Measurements from ENCODE around the gene DOK5. TPM values are rescaled to one million over a fixed set of nuclear protein-coding genes. Genes with fewer than 3 reads are reported as not detected.
"Not testable (repeated sequence)": the region's sequence is repeated elsewhere in the genome, so short reads cannot be mapped to it uniquely, and the experiment has no call there.

DOK5 gene
- total and polyA plus RNA-seq, 12 donors, result 0.51 to 21.1 (median 9.1) TPM

DNA sequence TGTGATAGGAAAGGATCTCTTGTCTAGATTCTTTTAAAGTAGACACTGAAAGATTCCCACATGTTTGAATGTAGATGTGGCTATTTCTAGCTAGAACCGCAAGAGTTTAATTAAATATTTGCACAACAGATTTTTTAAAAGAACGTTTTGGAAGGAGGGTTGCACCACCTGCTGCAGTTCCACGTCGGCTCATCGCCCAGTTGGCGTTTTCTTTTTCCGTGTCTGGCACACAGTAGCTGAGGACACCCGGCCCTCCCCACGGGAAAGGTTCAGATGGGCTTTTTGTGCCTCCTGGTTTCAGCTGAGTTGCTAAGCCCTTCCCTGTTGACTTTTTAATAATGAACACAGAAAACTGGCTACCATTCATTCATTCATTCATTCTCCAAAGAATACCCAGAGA, 41.8 kb upstream of the DOK5 start:
- TF ChIP-seq, protein P1, sequence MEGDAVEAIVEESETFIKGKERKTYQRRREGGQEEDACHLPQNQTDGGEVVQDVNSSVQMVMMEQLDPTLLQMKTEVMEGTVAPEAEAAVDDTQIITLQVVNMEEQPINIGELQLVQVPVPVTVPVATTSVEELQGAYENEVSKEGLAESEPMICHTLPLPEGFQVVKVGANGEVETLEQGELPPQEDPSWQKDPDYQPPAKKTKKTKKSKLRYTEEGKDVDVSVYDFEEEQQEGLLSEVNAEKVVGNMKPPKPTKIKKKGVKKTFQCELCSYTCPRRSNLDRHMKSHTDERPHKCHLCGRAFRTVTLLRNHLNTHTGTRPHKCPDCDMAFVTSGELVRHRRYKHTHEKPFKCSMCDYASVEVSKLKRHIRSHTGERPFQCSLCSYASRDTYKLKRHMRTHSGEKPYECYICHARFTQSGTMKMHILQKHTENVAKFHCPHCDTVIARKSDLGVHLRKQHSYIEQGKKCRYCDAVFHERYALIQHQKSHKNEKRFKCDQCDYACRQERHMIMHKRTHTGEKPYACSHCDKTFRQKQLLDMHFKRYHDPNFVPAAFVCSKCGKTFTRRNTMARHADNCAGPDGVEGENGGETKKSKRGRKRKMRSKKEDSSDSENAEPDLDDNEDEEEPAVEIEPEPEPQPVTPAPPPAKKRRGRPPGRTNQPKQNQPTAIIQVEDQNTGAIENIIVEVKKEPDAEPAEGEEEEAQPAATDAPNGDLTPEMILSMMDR (IDR thresholded peaks at IDR 0.05), result no peak
- no peak for DNase-seq
- Histone ChIP-seq H3K4me1 (no peaks in the 10 kb centered on the region), H3K9me3 (no peaks in the 10 kb centered on the region), H3K27ac (no peak overlapping the region), H3K36me3 (no peaks in the 10 kb centered on the region), H3K27me3 (no peaks in the 10 kb centered on the region), H3K4me3 (no peak overlapping the region)
- WGBS, 2 donors, result 88 to 89% methylated on average over 9 of the region's 9 CpGs
- no peak for ATAC-seq
- intact Hi-C loops (cut with DNase I), result no loop called here

DNA sequence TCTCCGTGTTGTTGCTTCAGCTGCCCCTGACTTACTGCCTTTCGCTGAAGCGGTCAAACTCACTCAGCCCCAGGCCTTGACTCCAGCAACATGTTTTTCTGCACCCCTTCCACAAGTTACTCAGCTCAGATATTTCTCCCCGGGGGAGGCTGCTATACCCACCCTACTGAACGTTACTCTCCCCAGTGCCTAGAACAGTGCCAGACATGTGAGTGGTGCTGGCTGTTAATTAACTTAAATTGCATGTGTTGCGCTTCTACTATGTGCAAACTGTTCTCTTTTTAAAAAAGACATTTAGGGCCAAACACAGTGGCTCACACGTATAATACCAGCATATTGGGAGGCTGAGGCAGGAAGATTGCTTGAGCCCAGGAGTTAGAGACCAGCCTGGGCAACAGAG, 41.2 kb upstream of the DOK5 start:
- no peaks in the 10 kb centered on the region for H3K36me3 ChIP-seq
- DNase-seq (no peak), ATAC-seq (no peak)
- no peak overlapping the region for H3K27ac ChIP-seq
- no peak overlapping the region for H3K4me3 ChIP-seq
- H3K4me1 ChIP-seq, result no peaks in the 10 kb centered on the region
- TF ChIP-seq, protein P1 (IDR thresholded peaks at IDR 0.05), result no peak
- 83 to 91% methylated on average over 7 of the region's 7 CpGs for WGBS, 2 donors
- H3K27me3 ChIP-seq, result no peaks in the 10 kb centered on the region
- no peaks in the 10 kb centered on the region for H3K9me3 ChIP-seq
- intact Hi-C loops (cut with DNase I), result no loop called here

DNA sequence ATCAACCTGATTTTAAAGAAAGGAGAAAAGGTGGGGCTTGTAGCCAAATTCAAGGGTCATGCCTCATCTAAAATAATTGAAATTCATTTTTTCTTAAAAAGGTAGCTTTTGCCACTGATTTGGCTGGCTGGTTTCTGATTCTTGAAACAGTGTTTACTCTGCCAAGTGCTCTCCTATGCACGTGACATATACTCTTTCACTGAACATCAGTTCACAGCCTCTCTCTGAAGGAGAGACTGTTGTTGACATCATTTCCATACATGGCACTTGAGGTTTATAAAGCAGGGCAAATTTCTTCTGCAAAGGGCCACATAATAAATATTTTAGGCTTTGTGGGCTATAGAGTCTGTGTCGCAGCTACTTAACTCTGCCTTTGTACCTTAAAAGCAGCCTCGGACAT, 40.4 kb upstream of the DOK5 start:
- no peaks in the 10 kb centered on the region for H3K27me3 ChIP-seq
- ATAC-seq (no peak), DNase-seq (no peak)
- no peak overlapping the region for H3K27ac ChIP-seq
- 82 to 90% methylated on average over 3 of the region's 3 CpGs for WGBS, 2 donors
- H3K4me3 ChIP-seq, result no peak overlapping the region
- H3K36me3 ChIP-seq, result no peaks in the 10 kb centered on the region
- H3K4me1 ChIP-seq, result no peaks in the 10 kb centered on the region
- intact Hi-C loops (cut with DNase I), result no loop called here
- H3K9me3 ChIP-seq, result no peaks in the 10 kb centered on the region
- TF ChIP-seq, protein P1 (IDR thresholded peaks at IDR 0.05), result no peak

DNA sequence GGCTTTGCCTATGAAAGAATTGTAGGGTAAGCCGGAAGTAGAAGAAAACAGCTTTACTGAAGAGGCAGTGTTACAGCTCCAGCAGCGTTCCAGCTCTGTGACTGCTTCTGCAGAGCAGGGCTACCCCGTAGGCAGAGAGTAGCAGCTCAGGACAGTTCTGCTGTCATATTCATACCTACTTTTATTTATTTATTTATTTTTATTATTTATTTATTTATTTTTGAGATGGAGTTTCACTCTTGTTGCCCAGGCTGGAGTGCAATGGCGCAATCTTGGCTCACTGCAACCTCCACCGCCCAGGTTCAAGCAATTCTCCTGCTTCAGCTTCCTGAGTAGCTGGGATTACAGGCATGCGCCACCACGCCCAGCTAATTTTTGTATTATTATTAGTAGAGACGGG, 39.0 kb upstream of the DOK5 start:
- H3K4me3 ChIP-seq; ATAC-seq; H3K9me3 ChIP-seq; intact Hi-C loops (cut with DNase I); H3K4me1 ChIP-seq; H3K36me3 ChIP-seq; DNase-seq; H3K27me3 ChIP-seq; H3K27ac ChIP-seq: not testable (repeated sequence)
- WGBS, 2 donors, result 83 to 92% methylated on average over 8 of the region's 8 CpGs

DNA sequence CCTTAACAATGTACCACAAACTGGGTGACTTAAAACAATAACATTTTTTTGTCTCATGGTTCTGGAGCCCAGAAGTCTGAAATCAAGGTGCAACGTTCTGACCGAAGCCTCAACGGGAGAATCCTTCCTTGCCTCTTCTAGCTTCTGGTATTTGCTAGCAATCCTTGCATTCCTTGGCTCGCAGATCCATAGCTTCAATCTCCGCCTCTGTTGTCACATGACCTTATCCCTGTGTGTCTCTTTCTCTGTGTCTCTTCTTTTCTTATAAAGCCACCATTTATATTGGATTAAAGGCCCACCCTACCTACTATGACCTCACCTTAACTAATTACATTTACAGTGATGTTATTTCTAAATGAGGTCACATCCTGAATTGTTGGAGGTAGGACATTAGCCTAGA, 37.2 kb upstream of the DOK5 start:
- 72 to 77% methylated on average over 5 of the region's 5 CpGs for WGBS, 2 donors
- no peak for DNase-seq
- intact Hi-C loops (cut with DNase I), result no loop called here
- no peaks in the 10 kb centered on the region for H3K36me3 ChIP-seq
- TF ChIP-seq, protein P1 (IDR thresholded peaks at IDR 0.05), result no peak
- H3K4me3 ChIP-seq, result no peak overlapping the region
- no peaks in the 10 kb centered on the region for H3K27me3 ChIP-seq
- no peak overlapping the region for H3K27ac ChIP-seq
- no peaks in the 10 kb centered on the region for H3K4me1 ChIP-seq
- no peak for ATAC-seq
- peaks cover 0 to 6% (median 0%) of the 10 kb centered on the region in 11 donors for H3K9me3 ChIP-seq
